DND-41 (cell line): ENCODE results near the gene FAM43A.
A peak's percentile ranks its signal among the peaks of the same experiment; 100 is the strongest.

Source experiments
- ATAC-seq: fragments of 200-7000 bp; cut with Tn5 transposase; 3 replicates; pipeline ENCODE4 v1.9.1; 2021; ENCODE audit warnings: low read depth; ENCODE audit not compliant: insufficient read depth
- DNase-seq: peaks from one replicate; pipeline ENCODE4 v3.0.0-alpha.2; 2020
- H2AFZ ChIP-seq: 2 replicates; pipeline ENCODE4 v1.6.0; 2012; ENCODE audit warnings: low read depth, low read length
- H3K27ac ChIP-seq: 2 replicates; pipeline ENCODE4 v1.5.1; 2012; ENCODE audit warnings: low read length, inconsistent platforms
- H3K27me3 ChIP-seq: fragments of 200-600 bp; sonication (generic); 2 replicates; pipeline ENCODE4 v1.6.0; 2012; ENCODE audit warnings: low read length, mild to moderate bottlenecking, inconsistent platforms; ENCODE audit not compliant: insufficient read depth, poor library complexity
- H3K36me3 ChIP-seq: 2 replicates; pipeline ENCODE4 v1.5.1; 2012; ENCODE audit warnings: low read length, inconsistent platforms; ENCODE audit not compliant: insufficient read depth
- H3K4me1 ChIP-seq: 2 replicates; pipeline ENCODE4 v1.5.1; 2012; ENCODE audit warnings: mild to moderate bottlenecking, low read length; ENCODE audit not compliant: insufficient read depth
- H3K4me2 ChIP-seq: 2 replicates; pipeline ENCODE4 v1.6.0; 2012; ENCODE audit warnings: mild to moderate bottlenecking, moderate library complexity, low read length, inconsistent platforms; ENCODE audit not compliant: insufficient read depth
- H3K4me3 ChIP-seq, 2 experiments: fragments of 200-600 bp in 1 of 2; shearing (Covaris generic) in 1 of 2; 2 replicates each; pipeline ENCODE4 v1.5.1; 2012 to 2016; ENCODE audit warnings: inconsistent platforms in 2 of 2, low read length in 2 of 2, mild to moderate bottlenecking in 2 of 2, low read depth in 1 of 2, moderate library complexity in 1 of 2
- H3K79me2 ChIP-seq: 2 replicates; pipeline ENCODE4 v1.6.0; 2012; ENCODE audit warnings: low read length, inconsistent platforms; ENCODE audit not compliant: insufficient read depth
- H3K9ac ChIP-seq: 2 replicates; pipeline ENCODE4 v1.6.0; 2012; ENCODE audit warnings: low read depth, mild to moderate bottlenecking, inconsistent platforms, low read length, moderate library complexity
- H3K9me3 ChIP-seq: 2 replicates; pipeline ENCODE4 v1.5.1; 2012; ENCODE audit warnings: low read length, moderate library complexity, mild to moderate bottlenecking, inconsistent platforms; ENCODE audit not compliant: insufficient read depth, severe bottlenecking
- H4K20me1 ChIP-seq: 2 replicates; pipeline ENCODE4 v1.6.0; 2012; ENCODE audit warnings: low read length; ENCODE audit not compliant: insufficient read depth
- EZH2 ChIP-seq: IDR thresholded peaks from 3 replicates; pipeline ENCODE4 v1.6.1; 2012; ENCODE audit warnings: borderline replicate concordance, low read depth, mild to moderate bottlenecking, moderate library complexity, low read length, inconsistent platforms; ENCODE audit not compliant: severe bottlenecking
- TF ChIP-seq, protein P1 (sequence below): IDR thresholded peaks from 2 replicates; pipeline ENCODE4 v1.5.1; 2012; ENCODE audit warnings: borderline replicate concordance, low read length, moderate library complexity, mild to moderate bottlenecking; ENCODE audit not compliant: poor library complexity, severe bottlenecking; ENCODE audit errors: extremely low read depth

The FAM43A gene

DNA sequence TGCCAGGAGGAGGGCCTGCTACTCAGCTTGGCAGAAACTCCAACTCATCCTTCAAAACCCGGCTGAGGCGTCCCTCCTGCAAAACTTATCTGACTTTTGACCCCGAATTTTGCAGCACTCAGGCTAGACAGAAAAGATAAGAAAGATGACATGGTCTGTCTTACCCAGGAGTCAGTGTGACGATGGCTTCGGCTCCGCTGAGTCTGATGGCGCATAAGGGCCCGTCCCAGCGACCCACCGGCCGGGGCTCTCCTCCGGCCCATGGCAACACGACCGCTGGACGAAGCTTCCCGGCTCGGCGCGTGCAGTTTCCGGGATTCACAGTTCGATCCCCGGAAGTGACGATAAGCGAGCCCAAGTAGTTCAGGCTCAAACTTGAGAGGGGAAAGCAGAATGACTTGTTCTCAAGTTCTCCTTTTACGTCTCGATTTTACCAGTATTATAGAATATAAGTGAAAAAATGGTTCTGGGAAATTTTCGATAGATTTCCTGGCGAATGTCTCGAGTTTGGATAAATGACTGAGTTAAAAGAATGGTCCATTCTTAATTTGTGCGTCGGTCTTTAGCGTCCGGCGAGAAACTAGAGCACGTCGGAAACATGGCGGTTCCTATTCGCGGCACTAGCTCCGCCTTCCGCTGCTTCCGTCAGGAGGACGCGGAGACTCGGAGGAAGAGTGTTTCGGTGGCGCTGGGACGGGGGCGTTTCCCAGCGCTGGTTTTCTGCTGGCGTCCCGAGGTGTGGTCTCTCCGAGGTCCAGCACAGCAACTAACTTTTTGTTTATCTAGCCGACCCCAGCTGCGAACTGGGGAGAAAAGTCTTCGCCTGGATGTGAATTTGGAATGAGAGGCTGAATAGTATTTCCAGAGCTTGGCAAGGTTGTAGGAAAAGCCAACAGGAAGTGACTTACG, 13.5 kb upstream of the FAM43A start, which contains the start of gene LSG1:
Gene LSG1, minus strand, starts transcription at position 292 of the 909 bp plus-strand sequence. Its CDS starts 29 bp downstream, at position 263.
- H2AFZ ChIP-seq = peak within 1 kb of the TSS; percentile 92
- peak within 1 kb of the TSS; percentile 64 to 68 for H3K4me3 ChIP-seq
- no peak for TF ChIP-seq EZH2
- TF ChIP-seq, protein P1, sequence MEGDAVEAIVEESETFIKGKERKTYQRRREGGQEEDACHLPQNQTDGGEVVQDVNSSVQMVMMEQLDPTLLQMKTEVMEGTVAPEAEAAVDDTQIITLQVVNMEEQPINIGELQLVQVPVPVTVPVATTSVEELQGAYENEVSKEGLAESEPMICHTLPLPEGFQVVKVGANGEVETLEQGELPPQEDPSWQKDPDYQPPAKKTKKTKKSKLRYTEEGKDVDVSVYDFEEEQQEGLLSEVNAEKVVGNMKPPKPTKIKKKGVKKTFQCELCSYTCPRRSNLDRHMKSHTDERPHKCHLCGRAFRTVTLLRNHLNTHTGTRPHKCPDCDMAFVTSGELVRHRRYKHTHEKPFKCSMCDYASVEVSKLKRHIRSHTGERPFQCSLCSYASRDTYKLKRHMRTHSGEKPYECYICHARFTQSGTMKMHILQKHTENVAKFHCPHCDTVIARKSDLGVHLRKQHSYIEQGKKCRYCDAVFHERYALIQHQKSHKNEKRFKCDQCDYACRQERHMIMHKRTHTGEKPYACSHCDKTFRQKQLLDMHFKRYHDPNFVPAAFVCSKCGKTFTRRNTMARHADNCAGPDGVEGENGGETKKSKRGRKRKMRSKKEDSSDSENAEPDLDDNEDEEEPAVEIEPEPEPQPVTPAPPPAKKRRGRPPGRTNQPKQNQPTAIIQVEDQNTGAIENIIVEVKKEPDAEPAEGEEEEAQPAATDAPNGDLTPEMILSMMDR = no peak
- DNase-seq (peak; percentile 90), ATAC-seq (peak; percentile 96)
- peaks cover 24% of the 10 kb centered on the region for H3K4me1 ChIP-seq
- no peaks in the 10 kb centered on the region for H3K9me3 ChIP-seq
- H3K79me2 ChIP-seq = peaks cover 45% of the 10 kb centered on the region
- H4K20me1 ChIP-seq = peaks cover 14% of the 10 kb centered on the region
- H3K27me3 ChIP-seq = no peaks in the 10 kb centered on the region
- peaks cover 21% of the 10 kb centered on the region for H3K36me3 ChIP-seq
- H3K4me2 ChIP-seq = peak within 1 kb of the TSS; percentile 99
- peak within 1 kb of the TSS; percentile 93 for H3K27ac ChIP-seq
- H3K9ac ChIP-seq = peak within 1 kb of the TSS; percentile 65

GRCh38 chr3:194672876-194673275, 12.8 kb upstream of the FAM43A start:
- Histone ChIP-seq H3K4me1 (peaks cover 24% of the 10 kb centered on the region), H3K79me2 (peaks cover 42% of the 10 kb centered on the region), H4K20me1 (peaks cover 14% of the 10 kb centered on the region), H3K9ac (peak overlapping the region; percentile 65), H3K36me3 (peaks cover 18% of the 10 kb centered on the region), H3K9me3 (no peaks in the 10 kb centered on the region), H3K4me3 (peak overlapping the region; percentile 64 to 68; a peak in 3 of 4 replicates), H3K27me3 (no peaks in the 10 kb centered on the region), H3K27ac (peak overlapping the region; percentile 93; the same call in 1 of the 2 replicates), H3K4me2 (peak overlapping the region; percentile 99), H2AFZ (peak overlapping the region; percentile 92)
- TF ChIP-seq EZH2 = no peak
- TF ChIP-seq, protein P1 = no peak
- no peak for ATAC-seq
- no peak for DNase-seq

GRCh38 chr3:194673761-194674160, 11.9 kb upstream of the FAM43A start:
- H3K36me3 ChIP-seq = peaks cover 13% of the 10 kb centered on the region
- H2AFZ ChIP-seq = no peak overlapping the region
- DNase-seq (no peak), ATAC-seq (no peak)
- H3K4me1 ChIP-seq = peaks cover 24% of the 10 kb centered on the region
- no peak overlapping the region for H3K27ac ChIP-seq
- H3K9me3 ChIP-seq = no peaks in the 10 kb centered on the region
- H3K4me3 ChIP-seq = no peak overlapping the region
- H3K79me2 ChIP-seq = peaks cover 33% of the 10 kb centered on the region
- H4K20me1 ChIP-seq = peaks cover 14% of the 10 kb centered on the region
- H3K4me2 ChIP-seq = no peak overlapping the region
- H3K9ac ChIP-seq = no peak overlapping the region
- TF ChIP-seq, protein P1 = no peak
- no peak for TF ChIP-seq EZH2
- no peaks in the 10 kb centered on the region for H3K27me3 ChIP-seq
